ENCODE measurements around the gene ADGRB3.

DNA sequence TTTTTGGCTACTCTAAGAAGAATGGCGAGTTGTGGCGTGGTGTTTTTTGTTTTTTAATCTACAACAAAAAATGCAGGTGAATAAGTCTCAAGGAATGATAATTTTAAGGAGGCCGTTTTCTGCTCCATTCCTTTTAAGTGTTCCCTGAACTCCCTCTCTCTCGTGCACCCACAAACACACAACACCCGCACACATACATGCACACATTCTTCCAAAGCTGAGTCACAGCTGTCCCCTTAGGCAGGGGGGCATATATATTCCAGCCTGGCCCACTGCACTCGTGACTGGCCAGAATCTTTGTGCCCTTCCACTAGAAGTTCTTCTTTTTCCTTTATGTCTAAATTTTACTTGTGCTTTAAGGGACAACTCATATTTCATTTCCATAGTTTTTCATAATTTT, 756.0 kb downstream of the ADGRB3 start:
- no peak for TF ChIP-seq POLR2A (IDR thresholded peaks at IDR 0.05; ENCODE audit: low read depth, low read length)
- TF ChIP-seq EZH2 (IDR thresholded peaks at IDR 0.05; ENCODE audit: borderline replicate concordance, low read depth, low read length, severe bottlenecking) = no peak
- TF ChIP-seq, protein P1, sequence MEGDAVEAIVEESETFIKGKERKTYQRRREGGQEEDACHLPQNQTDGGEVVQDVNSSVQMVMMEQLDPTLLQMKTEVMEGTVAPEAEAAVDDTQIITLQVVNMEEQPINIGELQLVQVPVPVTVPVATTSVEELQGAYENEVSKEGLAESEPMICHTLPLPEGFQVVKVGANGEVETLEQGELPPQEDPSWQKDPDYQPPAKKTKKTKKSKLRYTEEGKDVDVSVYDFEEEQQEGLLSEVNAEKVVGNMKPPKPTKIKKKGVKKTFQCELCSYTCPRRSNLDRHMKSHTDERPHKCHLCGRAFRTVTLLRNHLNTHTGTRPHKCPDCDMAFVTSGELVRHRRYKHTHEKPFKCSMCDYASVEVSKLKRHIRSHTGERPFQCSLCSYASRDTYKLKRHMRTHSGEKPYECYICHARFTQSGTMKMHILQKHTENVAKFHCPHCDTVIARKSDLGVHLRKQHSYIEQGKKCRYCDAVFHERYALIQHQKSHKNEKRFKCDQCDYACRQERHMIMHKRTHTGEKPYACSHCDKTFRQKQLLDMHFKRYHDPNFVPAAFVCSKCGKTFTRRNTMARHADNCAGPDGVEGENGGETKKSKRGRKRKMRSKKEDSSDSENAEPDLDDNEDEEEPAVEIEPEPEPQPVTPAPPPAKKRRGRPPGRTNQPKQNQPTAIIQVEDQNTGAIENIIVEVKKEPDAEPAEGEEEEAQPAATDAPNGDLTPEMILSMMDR (IDR thresholded peaks at IDR 0.05; ENCODE audit: extremely low read depth in 1 of 2, insufficient read depth in 1 of 2, low read depth in 1 of 2, low read length in 2 of 2) = no peak
- TF ChIP-seq, protein P2, sequence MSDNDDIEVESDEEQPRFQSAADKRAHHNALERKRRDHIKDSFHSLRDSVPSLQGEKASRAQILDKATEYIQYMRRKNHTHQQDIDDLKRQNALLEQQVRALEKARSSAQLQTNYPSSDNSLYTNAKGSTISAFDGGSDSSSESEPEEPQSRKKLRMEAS (IDR thresholded peaks at IDR 0.05; ENCODE audit: insufficient read depth, insufficient read length) = no peak
- TF ChIP-seq POLR2AphosphoS5 (IDR thresholded peaks at IDR 0.05; ENCODE audit: insufficient read depth, low read depth, low read length) = no peak
- no peak for TF ChIP-seq FOS (IDR thresholded peaks at IDR 0.05; ENCODE audit: borderline replicate concordance, insufficient read depth, low read length)
- no peak for TF ChIP-seq MYC (IDR thresholded peaks at IDR 0.05; ENCODE audit: low read depth, low read length)
